ENCODE results near the gene PSORS1C1.

PSORS1C1 gene

GRCh38 chr6:31091680-31092079, 22.9 kb upstream of the PSORS1C1 start:
- ChIA-PET CTCF (no interaction called here), POLR2A (interaction anchor here (1.5 kb wide), 1 partner anchor 178 kb away, joined by 3 read pairs; the partner anchor contains the start of gene VARS2)

GRCh38 chr6:31092238-31092637, 22.4 kb upstream of the PSORS1C1 start:
- ChIA-PET POLR2A (no interaction called here), CTCF (interaction anchor here (0.5 kb wide), 1 partner anchor 10 kb away, joined by 3 read pairs; no protein-coding TSS in a partner anchor)
- no peak for DNase-seq (ENCODE audit: extremely low spot score)
- no peak for TF ChIP-seq FOXM1 (IDR thresholded peaks at IDR 0.05; ENCODE audit: borderline replicate concordance)
- TF ChIP-seq SUZ12 (IDR thresholded peaks at IDR 0.05): no peak
- no peak for TF ChIP-seq CTBP1 (IDR thresholded peaks at IDR 0.05; ENCODE audit: borderline replicate concordance)
- no peak for TF ChIP-seq NFRKB (IDR thresholded peaks at IDR 0.05)
- no peak for TF ChIP-seq FOXK2 (IDR thresholded peaks at IDR 0.05)
- no peak for TF ChIP-seq ARNT (IDR thresholded peaks at IDR 0.05)
- TF ChIP-seq PKNOX1 (IDR thresholded peaks at IDR 0.05): no peak
- no peak for TF ChIP-seq ZNF384 (IDR thresholded peaks at IDR 0.05)
- no peak for TF ChIP-seq L3MBTL2 (conservative IDR thresholded peaks at IDR 0.05)
- TF ChIP-seq ELF4 (IDR thresholded peaks at IDR 0.05): no peak

More at GRCh38 chr6:31091680-31092079, 22.9 kb upstream of the PSORS1C1 start:
- TF ChIP-seq BHLHE40 (IDR thresholded peaks at IDR 0.05; ENCODE audit: borderline replicate concordance) (no peak), LEF1 (IDR thresholded peaks at IDR 0.05; ENCODE audit: borderline replicate concordance) (no peak), NFRKB (IDR thresholded peaks at IDR 0.05) (no peak), SP1 (IDR thresholded peaks at IDR 0.05) (no peak), FOXM1 (IDR thresholded peaks at IDR 0.05; ENCODE audit: borderline replicate concordance) (no peak), FOXK2 (IDR thresholded peaks at IDR 0.05) (no peak), FOXA1 (IDR thresholded peaks at IDR 0.05) (no peak), CTBP1 (IDR thresholded peaks at IDR 0.05; ENCODE audit: borderline replicate concordance) (no peak), ARNT (IDR thresholded peaks at IDR 0.05) (no peak), ELF4 (IDR thresholded peaks at IDR 0.05) (no peak)
- no peak for DNase-seq (ENCODE audit: extremely low spot score)

- POLR2A ChIA-PET: interaction anchor here (1.6 kb wide), 1 partner anchor 10 kb away, joined by 3 read pairs; no protein-coding TSS in a partner anchor
- TF ChIP-seq SP1 (IDR thresholded peaks at IDR 0.05) (no peak), SUZ12 (IDR thresholded peaks at IDR 0.05) (no peak), FOXM1 (IDR thresholded peaks at IDR 0.05; ENCODE audit: borderline replicate concordance) (no peak), ARNT (IDR thresholded peaks at IDR 0.05) (no peak), ZNF384 (IDR thresholded peaks at IDR 0.05) (no peak), HDGF (IDR thresholded peaks at IDR 0.05; ENCODE audit: borderline replicate concordance) (no peak), TARDBP (IDR thresholded peaks at IDR 0.05) (no peak), PKNOX1 (IDR thresholded peaks at IDR 0.05) (no peak), NFRKB (IDR thresholded peaks at IDR 0.05) (no peak), BHLHE40 (IDR thresholded peaks at IDR 0.05; ENCODE audit: borderline replicate concordance) (no peak), ELF4 (IDR thresholded peaks at IDR 0.05) (no peak), L3MBTL2 (conservative IDR thresholded peaks at IDR 0.05) (no peak), FOXA1 (IDR thresholded peaks at IDR 0.05) (no peak), LEF1 (IDR thresholded peaks at IDR 0.05; ENCODE audit: borderline replicate concordance) (no peak), FOXK2 (IDR thresholded peaks at IDR 0.05) (no peak), CTBP1 (IDR thresholded peaks at IDR 0.05; ENCODE audit: borderline replicate concordance) (no peak)
- CTCF ChIA-PET: interaction anchor here (0.5 to 0.8 kb wide), 2 partner anchors 9 to 13 kb away, joined by 3 read pairs; no protein-coding TSS in a partner anchor
Observed at GRCh38 chr6:31092769-31093505, 21.7 kb upstream of the PSORS1C1 start.

GRCh38 chr6:31094389-31094881, 20.2 kb upstream of the PSORS1C1 start:
- TF ChIP-seq NFRKB (IDR thresholded peaks at IDR 0.05) (no peak), ELF4 (IDR thresholded peaks at IDR 0.05) (no peak)
- no peak for DNase-seq (ENCODE audit: extremely low spot score)
- CTCF ChIA-PET: interaction anchor here (0.9 kb wide), 1 partner anchor 21 kb away, joined by 4 read pairs; the partner anchor contains the start of gene PSORS1C1
- POLR2A ChIA-PET: no interaction called here

More at GRCh38 chr6:31092769-31093505, 21.7 kb upstream of the PSORS1C1 start:
- DNase-seq (ENCODE audit: extremely low spot score): no peak

- no peak for TF ChIP-seq NFRKB (IDR thresholded peaks at IDR 0.05)
- no peak for TF ChIP-seq FOXM1 (IDR thresholded peaks at IDR 0.05; ENCODE audit: borderline replicate concordance)
- TF ChIP-seq SUZ12 (IDR thresholded peaks at IDR 0.05): no peak
- no peak for TF ChIP-seq LEF1 (IDR thresholded peaks at IDR 0.05; ENCODE audit: borderline replicate concordance)
- TF ChIP-seq ARNT (IDR thresholded peaks at IDR 0.05): no peak
- no peak for TF ChIP-seq ZNF384 (IDR thresholded peaks at IDR 0.05)
- TF ChIP-seq TARDBP (IDR thresholded peaks at IDR 0.05): no peak
- TF ChIP-seq FOXK2 (IDR thresholded peaks at IDR 0.05): no peak
- TF ChIP-seq ELF4 (IDR thresholded peaks at IDR 0.05): no peak
- no peak for TF ChIP-seq FOXA1 (IDR thresholded peaks at IDR 0.05)
- TF ChIP-seq PKNOX1 (IDR thresholded peaks at IDR 0.05): no peak
- no peak for TF ChIP-seq BHLHE40 (IDR thresholded peaks at IDR 0.05; ENCODE audit: borderline replicate concordance)
- no peak for TF ChIP-seq L3MBTL2 (conservative IDR thresholded peaks at IDR 0.05)
- no peak for TF ChIP-seq SP1 (IDR thresholded peaks at IDR 0.05)
- CTCF ChIA-PET: interaction anchor here (0.7 to 0.8 kb wide), 2 partner anchors 9 to 16 kb away, joined by 3 to 4 read pairs; no protein-coding TSS in a partner anchor
Observed at GRCh38 chr6:31096215-31096614, 18.4 kb upstream of the PSORS1C1 start.

GRCh38 chr6:31096656-31097055, 17.9 kb upstream of the PSORS1C1 start:
- ChIA-PET POLR2A (no interaction called here), CTCF (interaction anchor here (0.7 to 0.8 kb wide), 2 partner anchors 9 to 17 kb away, joined by 3 to 4 read pairs; no protein-coding TSS in a partner anchor)
- DNase-seq (ENCODE audit: extremely low spot score): no peak
- no peak for TF ChIP-seq ZNF384 (IDR thresholded peaks at IDR 0.05)
- TF ChIP-seq PKNOX1 (IDR thresholded peaks at IDR 0.05): no peak
- no peak for TF ChIP-seq L3MBTL2 (conservative IDR thresholded peaks at IDR 0.05)
- TF ChIP-seq FOXA1 (IDR thresholded peaks at IDR 0.05): no peak
- no peak for TF ChIP-seq HDGF (IDR thresholded peaks at IDR 0.05; ENCODE audit: borderline replicate concordance)
- TF ChIP-seq SP1 (IDR thresholded peaks at IDR 0.05): no peak
- no peak for TF ChIP-seq ARNT (IDR thresholded peaks at IDR 0.05)
- no peak for TF ChIP-seq LEF1 (IDR thresholded peaks at IDR 0.05; ENCODE audit: borderline replicate concordance)
- TF ChIP-seq FOXM1 (IDR thresholded peaks at IDR 0.05; ENCODE audit: borderline replicate concordance): no peak
- no peak for TF ChIP-seq FOXK2 (IDR thresholded peaks at IDR 0.05)
- no peak for TF ChIP-seq ELF4 (IDR thresholded peaks at IDR 0.05)
- no peak for TF ChIP-seq NFRKB (IDR thresholded peaks at IDR 0.05)
- no peak for TF ChIP-seq CTBP1 (IDR thresholded peaks at IDR 0.05; ENCODE audit: borderline replicate concordance)
- no peak for TF ChIP-seq SUZ12 (IDR thresholded peaks at IDR 0.05)
- no peak for TF ChIP-seq TARDBP (IDR thresholded peaks at IDR 0.05)
- TF ChIP-seq BHLHE40 (IDR thresholded peaks at IDR 0.05; ENCODE audit: borderline replicate concordance): no peak

More at GRCh38 chr6:31096215-31096614, 18.4 kb upstream of the PSORS1C1 start:
- no peak for DNase-seq (ENCODE audit: extremely low spot score)
- POLR2A ChIA-PET: no interaction called here

Measured in HEK293T (cell line).